Stimulated activated CD4-positive, alpha-beta T cell treated with anti-CD3 and anti-CD28 coated beads, TNF-alpha, amount 100 ng/mL, for 48 hours (primary cell): ENCODE measurements around the gene POLD1.
"Not testable (repeated sequence)": the region's sequence is repeated elsewhere in the genome, so short reads cannot be mapped to it uniquely, and the experiment has no call there.

ENCODE experiments used
- DNase-seq, 3 donors: peaks; one replicate each; pipeline ENCODE4 v3.0.0-alpha.2; 2020; ENCODE audit warnings: low read depth in 3 of 3

The POLD1 gene

GRCh38 chr19:50390952-50391351, 6.8 kb downstream of the POLD1 start:
- DNase-seq: not testable (repeated sequence)

GRCh38 chr19:50392759-50393158, 8.6 kb downstream of the POLD1 start:
- no peak for DNase-seq

DNA sequence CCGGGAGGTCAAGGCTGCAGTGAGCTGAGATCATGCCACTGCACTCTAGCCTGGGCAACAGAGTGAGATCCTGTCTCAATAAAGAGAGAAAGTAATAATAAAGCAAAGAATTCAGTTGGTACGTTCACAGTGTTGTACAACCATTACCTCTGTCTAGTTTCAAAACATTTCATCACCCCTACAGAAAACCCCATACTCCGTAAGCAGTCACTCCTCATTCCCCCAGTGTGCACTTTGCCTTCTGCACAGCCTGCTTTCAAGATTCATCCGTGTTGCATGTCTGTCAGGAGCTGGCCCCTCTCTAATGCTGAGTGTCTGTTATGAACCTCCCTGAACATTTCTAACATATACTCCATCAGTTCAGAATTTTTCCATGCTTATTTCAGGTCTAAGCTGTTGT, 9.4 kb downstream of the POLD1 start:
- no peak for DNase-seq

GRCh38 chr19:50394017-50394416, 9.9 kb downstream of the POLD1 start:
- DNase-seq: no peak

- DNase-seq: no peak
These were observed 14.7 kb downstream of the POLD1 start for GRCh38 chr19:50398675-50399367.

DNA sequence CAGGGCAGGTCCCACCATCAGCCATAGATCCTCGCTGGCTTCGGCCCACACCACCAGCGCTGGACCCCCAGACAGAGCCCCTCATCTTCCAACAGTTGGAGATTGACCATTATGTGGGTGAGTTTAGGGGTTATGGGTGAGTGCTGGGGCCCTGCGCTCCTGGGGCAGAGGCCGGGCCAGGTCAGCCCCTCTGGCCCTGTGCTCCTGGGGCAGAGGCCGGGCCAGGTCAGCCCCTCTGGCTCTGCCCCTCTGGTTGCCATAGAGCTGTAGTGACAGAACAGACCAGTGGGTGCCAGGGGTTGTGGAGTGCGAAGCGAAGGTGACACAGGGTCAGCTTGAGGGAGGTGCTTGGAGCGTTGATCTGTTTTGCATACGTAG, 15.2 kb downstream of the POLD1 start:
- DNase-seq: no peak

GRCh38 chr19:50401605-50402450, 17.7 kb downstream of the POLD1 start:
- DNase-seq: no peak

DNA sequence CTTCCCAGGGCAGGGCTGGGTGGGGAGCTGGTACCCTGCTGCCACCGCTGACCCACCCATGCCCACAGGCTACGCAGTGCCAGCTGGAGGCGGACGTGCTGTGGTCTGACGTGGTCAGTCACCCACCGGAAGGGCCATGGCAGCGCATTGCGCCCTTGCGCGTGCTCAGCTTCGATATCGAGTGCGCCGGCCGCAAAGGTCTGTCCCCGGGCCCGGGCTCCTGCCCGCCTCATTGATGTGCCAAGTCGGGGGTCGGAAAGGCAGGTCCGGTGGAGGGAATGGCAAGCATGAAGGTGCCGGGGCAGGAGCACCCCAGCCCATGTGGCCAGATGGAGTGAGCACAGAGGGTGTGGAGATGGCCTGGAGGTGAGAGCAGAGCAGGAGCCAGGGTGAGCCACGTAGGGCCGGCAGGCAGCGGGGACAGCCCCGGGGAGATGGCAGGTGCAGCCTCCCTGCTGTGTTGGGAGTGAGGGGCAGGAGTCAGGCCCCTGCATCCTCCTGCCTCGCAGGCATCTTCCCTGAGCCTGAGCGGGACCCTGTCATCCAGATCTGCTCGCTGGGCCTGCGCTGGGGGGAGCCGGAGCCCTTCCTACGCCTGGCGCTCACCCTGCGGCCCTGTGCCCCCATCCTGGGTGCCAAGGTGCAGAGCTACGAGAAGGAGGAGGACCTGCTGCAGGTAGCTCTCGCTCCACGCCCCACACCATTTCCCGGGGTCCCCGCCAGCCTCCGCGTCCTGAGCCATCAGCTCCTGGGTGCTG, 18.6 kb downstream of the POLD1 start:
- DNase-seq: no peak

GRCh38 chr19:50406156-50406820, 22.1 kb downstream of the POLD1 start:
- DNase-seq: no peak

DNA sequence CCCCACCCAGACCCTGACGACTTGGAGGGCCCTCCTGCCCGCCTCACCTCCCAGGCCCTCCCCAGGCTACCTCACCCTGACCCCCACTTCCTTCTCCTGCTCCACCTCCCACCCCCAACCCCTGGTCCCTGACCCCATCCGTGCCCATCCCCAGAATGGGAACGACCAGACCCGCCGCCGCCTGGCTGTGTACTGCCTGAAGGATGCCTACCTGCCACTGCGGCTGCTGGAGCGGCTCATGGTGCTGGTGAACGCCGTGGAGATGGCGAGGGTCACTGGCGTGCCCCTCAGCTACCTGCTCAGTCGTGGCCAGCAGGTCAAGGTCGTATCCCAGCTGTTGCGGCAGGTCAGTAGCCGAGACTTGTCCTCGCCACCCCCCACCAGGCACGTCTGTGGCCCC, 22.7 kb downstream of the POLD1 start:
- no peak for DNase-seq

DNA sequence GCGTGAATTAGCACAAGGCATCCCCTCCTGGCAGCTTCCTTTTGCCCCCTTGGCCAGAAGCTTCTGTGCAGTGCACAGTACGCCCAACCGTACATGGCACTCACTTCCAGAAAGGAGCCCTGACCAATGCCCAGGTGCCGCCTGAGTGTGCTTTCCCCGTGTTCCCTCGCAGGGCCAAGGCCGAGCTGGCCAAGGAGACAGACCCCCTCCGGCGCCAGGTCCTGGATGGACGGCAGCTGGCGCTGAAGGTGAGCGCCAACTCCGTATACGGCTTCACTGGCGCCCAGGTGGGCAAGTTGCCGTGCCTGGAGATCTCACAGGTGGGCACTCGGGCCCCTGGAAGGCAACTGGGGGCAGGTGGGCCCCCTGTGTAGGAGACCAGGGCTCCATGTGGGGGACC, 25.2 kb downstream of the POLD1 start:
- DNase-seq: no peak

DNA sequence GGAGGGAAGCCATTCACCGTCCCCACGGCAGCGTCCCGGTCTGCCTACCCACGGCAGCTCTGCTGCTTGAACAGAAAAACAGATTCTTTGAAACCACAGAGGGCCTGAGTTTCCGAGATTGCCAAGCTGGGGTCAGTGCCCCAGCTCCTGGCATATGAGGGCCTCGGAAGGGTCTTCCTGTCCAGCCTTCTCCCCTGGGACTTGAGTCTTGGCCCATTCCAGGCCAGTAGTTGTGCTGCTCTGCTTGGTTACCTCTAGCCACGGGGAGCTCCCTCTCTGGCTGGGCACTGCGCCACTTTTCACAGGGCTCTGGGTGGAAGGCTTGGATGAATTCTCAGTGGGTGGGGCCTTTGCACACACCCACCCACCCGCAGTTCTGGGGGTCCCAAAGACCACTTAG, 26.0 kb downstream of the POLD1 start:
- DNase-seq: no peak

DNA sequence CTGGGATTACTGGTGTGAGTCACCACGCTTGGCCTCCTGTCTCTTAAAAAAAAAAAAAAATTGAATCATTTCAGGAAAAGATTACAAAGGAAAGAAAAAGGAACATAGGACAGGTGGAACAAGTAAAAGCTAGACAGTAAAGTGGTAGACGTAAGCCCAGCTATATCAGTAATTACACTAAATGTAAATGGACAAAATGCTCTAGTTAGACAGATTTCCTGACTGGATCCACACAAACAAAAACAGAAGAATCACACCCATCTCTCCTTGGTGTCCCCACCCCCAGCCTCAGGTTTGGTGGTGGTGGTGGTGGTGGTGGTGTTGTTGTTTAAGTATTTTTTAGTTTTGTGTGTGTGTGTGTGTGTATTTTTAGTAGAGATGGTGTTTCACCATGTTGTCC, 28.3 kb downstream of the POLD1 start:
- DNase-seq: no peak

- DNase-seq: no peak
These were observed 28.9 kb downstream of the POLD1 start for GRCh38 chr19:50413096-50413495.

DNA sequence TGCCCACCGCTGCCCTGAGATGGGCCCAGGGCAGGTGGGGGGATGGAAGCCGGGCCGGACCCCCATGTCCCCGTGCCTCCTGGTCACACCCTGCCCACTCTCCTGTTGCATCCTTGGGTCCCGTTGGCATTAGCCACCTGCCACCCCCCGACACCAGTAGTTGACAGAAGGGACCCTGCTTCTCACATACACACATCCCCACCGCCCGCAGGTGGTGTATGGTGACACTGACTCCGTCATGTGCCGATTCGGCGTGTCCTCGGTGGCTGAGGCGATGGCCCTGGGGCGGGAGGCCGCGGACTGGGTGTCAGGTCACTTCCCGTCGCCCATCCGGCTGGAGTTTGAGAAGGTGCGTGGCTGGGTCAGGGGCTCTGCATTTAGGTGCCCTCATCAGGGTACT, 29.4 kb downstream of the POLD1 start:
- no peak for DNase-seq

GRCh38 chr19:50414864-50415660, 30.9 kb downstream of the POLD1 start:
- DNase-seq: peak; percentile 61 to 77 (median 68)

- no peak for DNase-seq
These were observed 31.5 kb downstream of the POLD1 start for GRCh38 chr19:50415661-50416033.

GRCh38 chr19:50416034-50416977, 32.2 kb downstream of the POLD1 start:
- no peak for DNase-seq

DNA sequence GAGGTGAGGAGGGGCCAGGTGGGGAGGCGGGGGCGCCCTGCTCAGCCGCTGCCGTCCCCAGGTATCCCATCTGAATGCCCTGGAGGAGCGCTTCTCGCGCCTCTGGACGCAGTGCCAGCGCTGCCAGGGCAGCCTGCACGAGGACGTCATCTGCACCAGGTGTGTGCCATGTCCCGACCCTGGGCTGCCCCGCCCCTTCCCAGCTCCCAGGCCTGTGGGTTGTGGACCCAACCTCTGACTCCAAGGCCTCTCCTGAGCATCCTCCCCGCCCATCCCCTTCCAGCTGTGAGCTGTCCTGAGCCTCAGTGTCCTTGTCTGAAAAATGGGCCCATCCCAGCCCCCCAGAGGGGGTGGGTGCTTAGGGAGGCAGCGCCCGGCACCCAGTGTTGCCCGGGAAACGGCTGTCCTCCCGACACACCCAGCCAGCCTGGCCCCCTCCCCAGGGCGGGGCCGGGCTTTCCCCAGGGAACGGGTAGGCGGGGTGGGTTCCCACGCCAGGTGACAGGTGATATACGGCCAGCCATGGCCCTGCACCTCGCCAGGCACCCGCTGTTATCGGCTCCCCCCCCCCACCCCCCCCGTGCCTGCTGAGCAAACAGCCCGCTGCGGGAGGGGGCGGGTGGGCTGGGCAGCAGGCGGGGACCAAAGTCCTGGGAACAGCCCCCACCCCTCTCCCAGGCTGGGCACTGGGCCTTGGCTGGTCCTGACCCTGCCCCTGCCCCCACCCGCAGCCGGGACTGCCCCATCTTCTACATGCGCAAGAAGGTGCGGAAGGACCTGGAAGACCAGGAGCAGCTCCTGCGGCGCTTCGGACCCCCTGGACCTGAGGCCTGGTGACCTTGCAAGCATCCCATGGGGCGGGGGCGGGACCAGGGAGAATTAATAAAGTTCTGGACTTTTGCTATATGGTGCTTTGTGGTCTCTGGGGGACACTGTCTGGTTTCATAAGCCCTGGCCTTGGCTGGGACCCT, 33.2 kb downstream of the POLD1 start:
- no peak for DNase-seq
